Measurements from ENCODE around the gene GPR87.

Gene GPR87

GRCh38 chr3:151329363-151329762, 12.7 kb upstream of the GPR87 start, which contains the start of gene P2RY13:
Gene P2RY13 (minus strand): TSS chr3:151329549. CDS start chr3:151329528, 21 bp downstream.
- TF ChIP-seq CTCF (IDR thresholded peaks at IDR 0.05; ENCODE audit: insufficient read depth, low read depth, low read length, missing control alignments), result no peak
- no peak for DNase-seq (ENCODE audit: low read depth)
- H3K4me3 ChIP-seq (ENCODE audit: low read length), result peak within 1 kb of the TSS; percentile 20

GRCh38 chr3:151328298-151328995, 11.8 kb upstream of the GPR87 start:
- peak overlapping the region; percentile 20 for H3K4me3 ChIP-seq (ENCODE audit: low read length)
- DNase-seq (ENCODE audit: low read depth), result peak; percentile 61
- peak; percentile 10 for TF ChIP-seq CTCF (IDR thresholded peaks at IDR 0.05; ENCODE audit: insufficient read depth, low read depth, low read length, missing control alignments)

DNA sequence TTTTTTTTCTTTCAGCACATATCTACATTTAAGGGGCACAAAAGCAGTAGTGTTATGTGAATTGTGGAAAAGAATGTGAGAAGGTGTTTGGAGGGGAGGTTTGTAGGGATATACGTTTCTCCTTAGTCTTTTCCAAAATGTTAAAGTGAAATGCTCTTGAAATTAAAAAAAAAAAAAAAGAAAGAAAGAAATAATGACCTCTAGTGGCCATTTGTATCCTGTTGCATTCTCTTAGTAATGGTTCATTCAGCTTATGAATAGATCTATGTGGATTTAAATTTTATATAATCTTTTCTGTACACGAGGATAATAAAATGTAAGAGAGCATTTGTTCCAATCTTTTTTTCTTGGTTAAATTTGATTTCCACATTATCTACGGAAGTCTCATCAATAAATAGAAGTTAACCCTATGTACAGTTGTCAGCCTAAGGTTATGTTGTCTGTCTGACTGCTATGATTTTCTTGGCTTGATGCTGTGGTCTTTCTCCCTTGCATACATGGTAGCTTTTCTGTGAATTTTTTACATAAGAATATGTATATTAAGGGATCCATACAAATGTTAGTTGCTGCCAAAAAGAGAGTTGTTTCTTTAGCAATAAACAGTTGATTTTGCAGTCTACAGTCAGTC, 11.1 kb upstream of the GPR87 start:
- peak; percentile 36 for TF ChIP-seq CTCF (IDR thresholded peaks at IDR 0.05; ENCODE audit: insufficient read depth, low read depth, low read length, missing control alignments)
- H3K4me3 ChIP-seq (ENCODE audit: low read length), result no peak overlapping the region
- peak; percentile 41 for DNase-seq (ENCODE audit: low read depth)

- H3K4me3 ChIP-seq (ENCODE audit: low read length), result no peak overlapping the region
- no peak for DNase-seq (ENCODE audit: low read depth)
- TF ChIP-seq CTCF (IDR thresholded peaks at IDR 0.05; ENCODE audit: insufficient read depth, low read depth, low read length, missing control alignments), result no peak
Measured at GRCh38 chr3:151322511-151322910, 5.9 kb upstream of the GPR87 start.

DNA sequence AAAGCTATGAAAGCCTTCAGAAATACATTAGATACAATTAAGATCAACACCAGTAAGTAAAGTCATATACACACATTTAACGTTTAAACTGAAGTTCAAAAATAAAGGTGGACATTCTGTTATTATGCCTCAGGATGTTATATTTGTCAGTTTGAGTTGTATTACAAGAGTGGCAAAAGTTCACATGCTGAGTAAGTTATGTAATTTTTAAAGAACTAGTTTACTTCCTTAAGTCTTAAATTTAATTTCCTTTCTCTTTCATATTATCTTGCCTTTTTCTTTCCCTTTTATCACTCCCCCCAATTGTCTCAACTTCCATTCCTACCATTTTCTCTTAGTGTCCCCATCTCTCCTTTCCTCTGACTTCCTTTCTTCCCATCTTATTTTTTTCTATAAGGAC, 4.9 kb upstream of the GPR87 start:
- no peak for DNase-seq (ENCODE audit: low read depth)
- no peak for TF ChIP-seq CTCF (IDR thresholded peaks at IDR 0.05; ENCODE audit: insufficient read depth, low read depth, low read length, missing control alignments)
- no peak overlapping the region for H3K4me3 ChIP-seq (ENCODE audit: low read length)

GRCh38 chr3:151320131-151320530, 3.5 kb upstream of the GPR87 start:
- no peak for TF ChIP-seq CTCF (IDR thresholded peaks at IDR 0.05; ENCODE audit: insufficient read depth, low read depth, low read length, missing control alignments)
- DNase-seq (ENCODE audit: low read depth), result peak; percentile 68
- H3K4me3 ChIP-seq (ENCODE audit: low read length), result peak overlapping the region; percentile 10
